Measurements from ENCODE around the gene PTPA.

DNA sequence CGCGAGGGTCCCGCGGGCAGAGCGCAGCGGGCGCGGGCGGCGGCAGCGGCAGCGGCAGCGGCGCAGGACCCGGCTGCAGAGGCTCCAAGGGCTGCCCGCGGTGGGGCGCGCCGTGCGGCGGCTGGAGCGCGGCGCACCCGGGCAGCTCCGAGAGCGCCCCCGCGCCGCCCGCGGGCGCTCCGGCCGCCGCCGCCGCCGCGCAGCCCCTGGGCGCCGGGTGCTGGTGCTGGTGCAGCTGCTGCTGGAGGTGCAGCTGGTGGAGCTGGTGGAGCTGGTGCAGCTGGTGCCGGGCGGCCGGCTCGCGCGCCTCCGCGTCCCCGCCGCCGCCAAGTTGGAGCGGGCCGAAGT is 66.2 kb downstream of the PTPA start:
- TF ChIP-seq CTCF (IDR thresholded peaks at IDR 0.05) = peak in 1 of 3 donors; percentile 8
- TF ChIP-seq POLR2A (IDR thresholded peaks at IDR 0.05) = no peak

Data from breast epithelium (tissue), 3 donors.